LNCaP clone FGC (cell line): ENCODE measurements around the gene GABRB1.

ENCODE experiments used
- DNase-seq: peaks from one replicate; pipeline ENCODE4 v3.0.0-alpha.2; 2011; ENCODE audit warnings: low read depth
- H3K4me3 ChIP-seq: 2 replicates; pipeline ENCODE4 v1.5.1; 2011; ENCODE audit warnings: mild to moderate bottlenecking, low read depth, low read length, control low read depth
- CTCF ChIP-seq: IDR thresholded peaks from 2 replicates; pipeline ENCODE4 v1.5.1; 2012; ENCODE audit warnings: mild to moderate bottlenecking; ENCODE audit not compliant: control insufficient read depth, insufficient read depth; ENCODE audit errors: extremely low read depth

The GABRB1 gene

DNA sequence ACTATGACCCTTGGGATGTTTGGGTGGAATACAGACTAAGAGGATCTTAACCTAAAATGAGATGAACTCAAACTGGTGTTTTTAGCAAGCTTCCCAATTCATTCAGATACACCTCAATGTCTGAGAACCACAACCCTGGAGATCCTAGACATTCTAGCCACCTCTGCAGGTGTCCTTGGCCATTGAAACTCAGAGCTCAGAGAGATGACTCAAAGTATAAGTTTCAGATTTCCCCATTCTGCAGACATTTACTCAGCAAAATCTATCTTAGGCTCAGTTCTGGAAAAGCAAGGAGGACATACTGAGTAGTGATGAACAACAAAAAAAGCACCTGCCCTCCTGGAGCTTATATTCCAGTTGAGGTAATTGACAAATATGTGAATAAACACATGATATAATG is 384.4 kb downstream of the GABRB1 start:
- DNase-seq = no peak
- H3K4me3 ChIP-seq = no peak overlapping the region
- no peak for TF ChIP-seq CTCF

- TF ChIP-seq CTCF = no peak
- no peak for DNase-seq
- no peak overlapping the region for H3K4me3 ChIP-seq
These were observed 386.8 kb downstream of the GABRB1 start for GRCh38 chr4:47418147-47418546.

DNA sequence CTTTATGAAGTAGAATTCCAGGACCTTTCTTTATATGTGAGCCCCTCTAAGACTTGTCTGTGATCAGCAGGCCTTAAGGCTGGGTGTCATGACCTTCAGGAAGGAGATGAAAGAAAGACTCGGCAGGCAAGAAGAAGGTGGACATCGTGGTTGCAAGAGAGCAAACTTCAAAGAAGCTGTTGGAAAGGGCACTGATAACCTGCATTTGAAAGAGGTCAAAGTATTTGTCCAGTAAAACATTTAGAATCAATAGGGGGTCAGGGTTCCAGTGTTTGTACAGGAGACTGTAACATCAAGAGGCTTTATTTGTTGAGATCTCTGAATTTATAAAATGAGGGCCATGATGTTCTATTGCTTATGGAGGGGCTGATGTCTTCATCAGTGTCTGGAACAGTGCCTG is 387.9 kb downstream of the GABRB1 start:
- TF ChIP-seq CTCF = no peak
- H3K4me3 ChIP-seq = no peak overlapping the region
- DNase-seq = no peak

DNA sequence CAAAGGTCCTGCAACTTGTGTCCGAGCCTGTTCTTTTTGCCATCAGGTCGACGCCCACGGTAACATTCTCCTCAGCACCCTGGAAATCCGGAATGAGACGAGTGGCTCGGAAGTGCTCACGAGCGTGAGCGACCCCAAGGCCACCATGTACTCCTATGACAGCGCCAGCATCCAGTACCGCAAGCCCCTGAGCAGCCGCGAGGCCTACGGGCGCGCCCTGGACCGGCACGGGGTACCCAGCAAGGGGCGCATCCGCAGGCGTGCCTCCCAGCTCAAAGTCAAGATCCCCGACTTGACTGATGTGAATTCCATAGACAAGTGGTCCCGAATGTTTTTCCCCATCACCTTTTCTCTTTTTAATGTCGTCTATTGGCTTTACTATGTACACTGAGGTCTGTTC is 394.3 kb downstream of the GABRB1 start:
- H3K4me3 ChIP-seq = no peak overlapping the region
- no peak for TF ChIP-seq CTCF
- no peak for DNase-seq

GRCh38 chr4:47427935-47428334 is 396.6 kb downstream of the GABRB1 start:
- no peak for DNase-seq
- H3K4me3 ChIP-seq = no peak overlapping the region
- TF ChIP-seq CTCF = no peak

DNA sequence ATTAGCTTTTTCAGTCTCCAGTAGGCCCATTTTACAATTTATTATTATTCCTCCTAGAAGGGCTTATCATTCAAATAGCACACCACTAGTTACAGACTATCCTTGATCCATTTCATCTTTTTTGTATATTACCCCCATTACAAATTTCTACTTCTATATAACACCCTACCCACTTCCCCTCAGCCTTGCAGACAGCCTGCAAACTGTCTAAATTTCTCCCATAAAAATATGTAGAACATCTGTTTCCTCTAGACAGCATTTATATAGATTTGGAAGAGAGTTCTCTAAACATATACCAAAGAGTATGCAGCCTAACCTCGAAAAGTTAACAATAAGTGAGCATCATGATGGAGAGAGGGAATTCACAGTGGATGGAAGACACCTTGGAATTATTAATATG is 401.4 kb downstream of the GABRB1 start:
- no peak for TF ChIP-seq CTCF
- DNase-seq = no peak
- H3K4me3 ChIP-seq = no peak overlapping the region

GRCh38 chr4:47434931-47435330 is 403.6 kb downstream of the GABRB1 start:
- no peak for DNase-seq
- H3K4me3 ChIP-seq = no peak overlapping the region
- no peak for TF ChIP-seq CTCF
